HG02623 (cell line): ENCODE results near the gene DPY19L1.
"Not testable (repeated sequence)": the region's sequence is repeated elsewhere in the genome, so short reads cannot be mapped to it uniquely, and the experiment has no call there.

Experiments
- ATAC-seq: cut with Tn5 transposase; IDR thresholded peaks from one replicate; pipeline ENCODE4 v1.9.1; 2021; ENCODE audit warnings: moderate library complexity; ENCODE audit not compliant: unreplicated experiment

DPY19L1 gene

DNA sequence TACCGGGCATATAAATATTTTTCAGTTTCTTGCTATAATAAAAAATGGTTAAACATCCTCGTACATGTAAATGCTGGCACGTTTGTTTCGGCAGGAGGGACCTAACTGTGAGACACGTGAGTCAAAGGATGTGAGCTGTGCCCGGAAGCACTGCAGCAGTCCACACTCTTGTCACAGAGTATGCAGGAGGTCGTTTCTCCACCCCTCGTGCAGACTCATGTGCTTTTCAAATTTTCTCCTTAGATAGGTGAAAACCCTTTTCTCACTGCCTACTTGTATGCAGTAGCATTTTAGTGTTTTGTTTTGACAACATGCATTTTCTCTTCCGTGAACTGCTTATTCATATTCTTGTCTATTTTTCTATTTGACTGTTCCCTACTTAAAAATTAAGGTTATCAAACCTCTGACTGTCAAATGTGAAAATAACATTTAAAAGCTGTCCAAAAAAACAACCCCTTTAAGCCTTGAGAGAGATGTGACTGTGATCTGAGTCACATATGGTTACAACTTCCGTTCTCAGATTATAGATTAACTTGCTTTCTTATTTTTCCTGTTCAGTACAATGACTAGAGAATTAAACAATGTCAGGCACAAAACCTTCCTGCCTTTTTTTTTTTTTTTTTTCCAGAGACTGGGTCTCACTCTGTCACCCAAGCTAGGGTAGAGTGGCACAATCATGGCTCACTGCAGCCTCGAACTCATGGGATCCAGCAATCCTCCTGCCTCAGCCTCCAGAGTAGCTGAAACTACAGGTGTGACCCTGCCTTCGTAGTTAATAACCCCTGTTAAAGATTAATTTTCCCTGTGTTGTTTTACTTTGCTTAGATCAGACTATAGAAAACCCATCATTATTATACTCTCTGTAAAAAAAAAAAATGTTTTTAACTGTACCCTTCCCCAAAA lies 45.1 kb downstream of the DPY19L1 start:
- ATAC-seq: peak; percentile 64

DNA sequence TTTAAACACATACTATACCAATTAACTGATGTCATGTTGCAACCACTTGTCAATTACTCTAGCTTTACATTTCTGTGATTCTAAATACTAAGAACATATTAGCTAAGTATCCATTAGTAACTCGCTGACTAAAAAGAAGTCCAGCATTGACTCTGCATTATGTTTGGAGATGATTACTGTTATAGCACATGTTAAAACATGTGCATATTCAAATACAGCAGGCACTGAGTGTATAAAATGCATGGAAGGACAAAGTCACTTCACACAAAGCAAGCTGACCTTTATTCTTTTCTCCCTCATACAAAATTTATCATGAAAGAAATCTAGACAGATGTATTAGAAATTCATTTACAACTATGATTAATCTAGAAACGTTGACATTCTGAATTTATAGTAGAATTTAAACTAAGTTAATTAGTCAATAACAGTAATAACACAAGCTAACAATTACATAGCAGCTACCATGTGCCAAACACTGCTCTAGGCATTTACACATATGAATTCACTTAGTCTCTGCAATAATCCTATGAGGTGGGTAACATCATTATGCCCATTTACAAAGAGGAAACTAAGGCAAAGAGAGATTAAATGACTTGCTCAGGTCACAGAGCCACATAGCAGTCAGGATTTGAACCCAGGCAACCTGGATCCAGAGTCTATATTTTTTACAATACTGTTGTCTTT lies 48.7 kb downstream of the DPY19L1 start:
- not testable (repeated sequence) for ATAC-seq

DNA sequence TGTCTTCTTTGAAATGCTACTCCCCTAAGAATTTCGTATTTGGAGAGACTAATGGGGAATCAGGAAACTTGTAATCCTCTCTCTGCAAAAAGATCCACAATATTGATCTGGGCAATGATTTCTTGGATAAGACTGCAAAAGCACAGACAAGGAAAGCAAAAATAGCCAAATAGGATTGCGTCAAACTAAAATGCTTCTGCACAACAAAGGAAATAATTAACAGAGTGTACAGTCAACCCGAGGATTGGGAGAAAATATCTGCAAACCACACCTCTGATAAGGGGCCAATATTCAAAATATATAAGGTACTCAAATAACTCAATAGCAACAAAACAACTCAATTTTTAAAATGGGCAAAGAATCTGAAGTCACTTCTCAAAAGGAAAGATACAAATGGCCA lies 52.1 kb downstream of the DPY19L1 start:
- ATAC-seq: not testable (repeated sequence)

- not testable (repeated sequence) for ATAC-seq
These were observed 53.1 kb downstream of the DPY19L1 start for GRCh38 chr7:34984140-34984539.

DNA sequence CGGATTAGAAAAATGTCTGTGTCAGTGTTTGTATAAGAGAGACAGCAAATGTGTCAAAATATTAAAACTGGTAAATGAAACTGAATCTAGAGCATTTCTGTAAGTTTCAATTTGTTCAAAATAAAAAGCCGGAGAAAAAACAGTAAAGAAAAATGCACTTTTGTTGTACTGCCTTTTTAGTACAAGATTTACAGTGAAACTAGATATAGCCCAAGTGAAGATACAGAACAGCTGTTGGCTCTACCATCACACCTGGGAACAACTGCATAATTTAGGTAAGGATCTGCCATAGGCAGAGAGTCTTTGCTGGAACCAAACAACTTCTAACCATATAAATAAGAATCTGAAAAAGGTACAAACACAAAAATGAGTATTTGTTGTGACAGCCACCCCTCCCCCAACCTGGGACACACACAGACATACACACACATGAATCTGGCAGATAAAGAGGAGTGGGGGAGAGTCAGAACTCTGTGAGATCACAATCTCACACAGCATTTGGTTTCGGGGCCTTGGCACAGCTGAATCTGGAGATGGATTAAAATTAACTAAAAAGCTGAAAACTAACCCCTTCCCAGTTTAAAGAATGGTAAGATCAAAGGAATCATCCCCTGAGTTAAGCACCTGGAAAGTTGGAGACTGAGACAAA lies 54.8 kb downstream of the DPY19L1 start:
- no peak for ATAC-seq

DNA sequence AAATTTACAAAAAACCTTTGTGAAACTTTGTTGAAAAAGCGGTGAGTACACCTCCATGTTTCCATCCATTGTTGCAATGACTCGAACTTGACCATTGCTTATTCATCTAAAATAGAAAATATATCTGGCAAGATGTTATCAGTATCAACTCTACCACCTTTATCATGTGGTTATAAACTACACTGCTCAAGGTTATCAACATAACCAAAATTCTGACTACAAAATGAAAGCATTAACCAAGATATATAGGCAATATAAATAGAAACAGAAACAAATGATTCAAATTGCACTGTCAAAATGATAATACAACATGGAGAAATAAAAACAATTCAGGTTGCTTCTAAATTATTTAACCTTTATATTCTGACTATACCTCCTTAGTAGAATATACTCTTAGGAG lies 58.2 kb downstream of the DPY19L1 start:
- not testable (repeated sequence) for ATAC-seq

GRCh38 chr7:34973400-34973760 lies 63.9 kb downstream of the DPY19L1 start:
- ATAC-seq: no peak

DNA sequence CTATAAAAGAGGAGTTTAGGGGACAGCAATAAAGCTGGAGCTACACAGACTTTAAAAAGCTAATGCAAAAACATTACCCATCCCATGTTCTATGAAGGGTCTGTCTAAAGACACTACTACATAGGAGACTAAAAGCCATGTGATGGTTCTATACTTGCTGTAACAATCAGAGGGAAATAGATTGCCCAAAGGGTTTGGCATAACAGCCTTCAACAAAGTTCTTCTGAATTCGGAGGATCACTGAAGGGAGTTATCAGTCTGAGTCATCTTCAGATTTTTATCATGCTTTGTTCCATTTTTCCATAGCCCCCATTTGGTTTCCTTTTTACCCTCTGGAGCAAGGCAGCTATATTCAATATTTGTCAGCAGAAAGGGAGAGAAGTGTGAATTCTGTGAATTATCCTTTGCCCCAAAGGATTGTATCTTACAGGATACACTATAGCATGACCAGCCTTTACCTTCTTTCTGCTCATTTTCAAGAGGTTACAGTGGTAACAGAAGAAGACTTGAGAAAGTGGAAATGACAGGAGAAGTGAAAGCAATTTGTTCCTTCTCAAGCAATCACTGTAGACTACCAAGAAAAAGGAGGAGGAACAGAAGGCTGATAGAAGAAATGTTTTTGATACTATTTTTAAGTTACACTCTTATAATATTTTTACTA lies 64.4 kb downstream of the DPY19L1 start:
- ATAC-seq: peak; percentile 91

DNA sequence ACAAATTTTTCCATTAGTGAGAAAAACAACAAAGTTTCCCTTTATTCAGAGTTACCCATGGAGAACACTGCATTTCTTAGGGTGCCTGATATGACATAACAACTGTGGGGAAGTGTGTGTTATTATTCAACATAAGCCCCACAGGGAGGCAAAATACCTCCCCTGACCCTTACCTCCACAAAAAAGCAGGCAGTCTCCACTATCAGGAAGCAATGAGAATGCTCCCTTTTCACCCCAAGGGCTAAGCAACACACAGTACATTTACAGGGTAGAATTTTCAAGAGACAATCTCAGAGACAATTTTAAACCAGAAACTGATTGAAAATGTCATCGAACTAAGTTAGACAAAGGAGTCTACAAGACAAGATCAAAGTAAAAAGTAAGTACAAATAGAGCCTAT lies 69.5 kb downstream of the DPY19L1 start:
- ATAC-seq: not testable (repeated sequence)

DNA sequence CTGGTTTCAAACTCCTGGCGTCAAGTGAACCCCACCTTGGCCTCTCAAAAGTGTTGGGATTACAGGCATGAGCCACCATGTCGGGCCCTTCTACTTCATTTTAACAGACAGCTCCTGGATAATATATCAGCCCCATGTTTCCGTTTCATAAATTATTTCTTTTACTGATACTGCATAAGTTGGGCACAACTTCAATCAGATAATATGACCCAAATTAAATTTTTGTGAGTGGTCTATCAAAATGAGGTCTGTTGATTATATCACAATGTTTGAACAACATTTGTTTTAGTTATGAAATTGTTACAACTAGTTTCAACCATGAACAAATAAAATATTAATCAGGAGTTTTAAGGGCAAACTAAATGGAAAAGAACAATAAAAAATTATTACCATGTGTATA lies 70.8 kb downstream of the DPY19L1 start:
- ATAC-seq: not testable (repeated sequence)

DNA sequence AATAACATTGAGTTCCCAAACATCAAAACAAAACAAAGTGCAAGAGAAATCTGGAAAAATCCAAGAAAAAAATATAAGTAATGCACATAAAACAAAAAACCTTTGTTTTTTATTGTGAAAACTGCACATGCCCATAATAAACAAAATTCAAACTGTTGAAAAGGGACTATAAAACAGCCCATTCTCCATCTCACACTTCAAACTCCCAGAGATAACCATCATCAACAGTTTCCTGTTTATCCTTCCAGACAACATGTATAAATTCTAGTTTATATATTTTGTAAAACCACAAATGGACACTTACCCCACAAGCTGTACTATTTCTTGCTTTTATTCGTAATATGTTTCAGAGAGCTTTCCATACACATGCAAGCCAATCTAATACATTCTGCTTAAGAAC lies 79.3 kb downstream of the DPY19L1 start:
- no peak for ATAC-seq

- ATAC-seq: no peak
These were observed 84.5 kb downstream of the DPY19L1 start for GRCh38 chr7:34952822-34953221.

DNA sequence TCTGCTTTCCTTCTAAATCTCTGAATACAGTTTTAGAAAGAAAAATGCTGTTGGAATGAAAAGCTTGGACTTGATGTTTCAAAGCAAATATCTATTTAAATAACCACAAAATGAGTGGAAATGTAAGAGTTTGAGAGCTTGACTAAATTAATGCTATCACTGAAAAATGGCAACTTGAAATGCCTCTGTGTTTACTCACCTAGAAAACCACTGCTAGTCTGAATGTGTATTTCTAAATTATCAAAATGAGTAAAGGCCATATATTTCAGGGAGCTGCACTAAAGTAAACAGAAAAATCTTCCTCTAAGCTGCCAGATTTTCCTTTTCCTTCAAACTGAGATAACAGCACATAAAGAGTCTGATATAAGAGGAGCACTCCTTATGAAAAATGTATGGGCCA lies 87.9 kb downstream of the DPY19L1 start:
- ATAC-seq: no peak

GRCh38 chr7:34947427-34947826 lies 89.9 kb downstream of the DPY19L1 start:
- ATAC-seq: not testable (repeated sequence)

DNA sequence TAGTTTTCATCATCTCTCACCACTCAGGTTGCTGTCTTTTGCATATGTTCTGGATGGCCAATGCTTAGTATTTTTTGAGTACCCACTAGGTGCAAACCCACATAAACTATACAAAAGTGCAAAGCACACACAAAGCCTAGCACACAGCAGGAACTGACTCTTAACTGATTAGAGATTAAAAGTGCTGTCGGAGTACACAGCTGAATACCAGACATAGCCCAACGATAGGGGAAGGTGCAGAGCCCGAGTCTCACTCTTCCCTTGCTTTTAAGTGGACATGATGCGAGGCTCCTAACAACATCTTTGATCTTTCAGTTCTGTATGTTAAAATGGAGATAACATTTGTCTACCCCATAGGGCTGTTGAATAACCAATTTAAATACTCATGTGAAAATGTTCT lies 90.8 kb downstream of the DPY19L1 start:
- no peak for ATAC-seq

GRCh38 chr7:34945894-34946477 lies 91.3 kb downstream of the DPY19L1 start:
- not testable (repeated sequence) for ATAC-seq

GRCh38 chr7:34939175-34939574 lies 98.1 kb downstream of the DPY19L1 start:
- ATAC-seq: no peak

DNA sequence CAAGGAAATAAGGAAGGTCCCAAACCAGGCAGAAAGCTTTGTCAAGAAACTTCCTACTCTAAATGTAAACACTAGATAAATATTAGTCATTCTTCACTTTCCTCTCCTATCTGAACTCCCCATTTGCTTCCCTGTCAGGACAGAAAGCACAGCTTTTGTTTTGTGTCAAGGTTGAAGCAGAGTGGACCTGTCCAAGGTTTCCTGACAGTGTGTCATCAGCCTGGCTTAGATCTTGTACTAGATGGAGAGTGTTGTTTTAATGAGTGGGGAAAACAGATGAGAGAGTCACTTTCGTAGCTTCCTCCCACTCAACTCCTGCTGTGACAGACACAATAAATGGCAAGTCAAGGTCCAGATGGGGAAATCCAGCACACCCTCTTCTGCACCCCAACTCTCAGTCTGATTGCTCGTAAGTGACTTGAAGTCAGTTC lies 101.5 kb downstream of the DPY19L1 start:
- peak; percentile 51 for ATAC-seq

DNA sequence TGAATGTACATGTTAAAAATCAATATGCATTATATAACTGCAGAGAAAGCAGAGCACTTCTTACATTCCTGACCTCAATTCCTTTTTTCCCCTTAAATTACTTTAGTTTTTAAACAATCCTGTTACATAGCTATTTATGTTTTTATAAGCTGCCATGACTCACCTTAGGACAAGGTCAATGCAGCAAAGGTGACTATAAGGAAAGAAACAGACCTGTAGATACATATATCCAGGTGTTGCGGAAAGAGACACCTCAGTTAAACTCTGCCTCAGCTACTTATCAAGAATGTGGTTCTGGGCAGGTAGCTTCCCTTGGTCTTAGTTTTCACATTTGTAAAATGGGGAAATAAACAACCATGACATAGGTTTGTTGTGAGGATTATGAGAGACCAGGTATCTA lies 105.5 kb downstream of the DPY19L1 start:
- no peak for ATAC-seq

- ATAC-seq: not testable (repeated sequence)
These were observed 107.5 kb downstream of the DPY19L1 start for GRCh38 chr7:34929783-34930182.

DNA sequence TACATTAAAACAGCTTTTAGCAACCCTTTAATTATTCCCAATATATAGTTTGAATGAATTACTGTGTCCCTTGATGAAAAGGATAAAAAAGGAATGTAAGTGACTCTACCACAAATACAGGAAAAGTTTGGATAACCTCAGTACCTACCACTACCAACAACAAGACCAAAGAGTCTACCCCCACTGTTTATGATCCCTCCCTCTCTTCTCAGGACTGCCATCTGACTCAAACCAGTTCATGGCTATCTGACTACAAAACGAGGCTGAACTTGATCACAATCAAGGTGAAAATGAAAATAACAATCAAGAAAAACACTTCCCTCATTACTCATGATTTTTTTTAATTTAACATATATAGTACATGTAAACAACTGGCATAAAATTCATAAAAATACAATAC lies 108.7 kb downstream of the DPY19L1 start:
- no peak for ATAC-seq
